Measurements from ENCODE around the gene AHSP. TPM values are rescaled to one million over a fixed set of nuclear protein-coding genes. Genes with fewer than 3 reads are reported as not detected.
"Not testable (repeated sequence)": the region's sequence is repeated elsewhere in the genome, so short reads cannot be mapped to it uniquely, and the experiment has no call there.

The AHSP gene
- total and polyA plus RNA-seq, 2 donors: 2.0 to 43.8 TPM

GRCh38 chr16:31532896-31533295 is 5.2 kb downstream of the AHSP start:
- no peak overlapping the region for H3K27ac ChIP-seq (ENCODE audit: low read depth in 1 of 2, low read length in 1 of 2)
- no peaks in the 10 kb centered on the region for H3K9me3 ChIP-seq (ENCODE audit: control insufficient read depth in 2 of 2, insufficient read depth in 1 of 2, low read length in 1 of 2)
- no peaks in the 10 kb centered on the region for H3K36me3 ChIP-seq (ENCODE audit: control insufficient read depth in 2 of 2, insufficient read depth in 2 of 2, low read length in 1 of 2)
- peaks cover 0 to 5% of the 10 kb centered on the region in 2 donors for H3K4me1 ChIP-seq (ENCODE audit: control insufficient read depth in 2 of 2, insufficient read depth in 2 of 2, low read length in 2 of 2)
- DNase-seq (ENCODE audit: low read depth in 6 of 9, low spot score in 9 of 9): no peak
- no peak overlapping the region for H3K4me3 ChIP-seq (ENCODE audit: low read length in 2 of 2)
- WGBS: 95% methylated on average over 4 of the region's 4 CpGs
- H3K27me3 ChIP-seq (ENCODE audit: control insufficient read depth in 2 of 2, insufficient read depth in 1 of 2, low read length in 1 of 2): peaks cover 15 to 38% of the 10 kb centered on the region in 2 donors

- WGBS: 4% methylated on average over 9 of the region's 9 CpGs
- no peak for DNase-seq (ENCODE audit: low read depth in 6 of 9, low spot score in 9 of 9)
- H3K27me3 ChIP-seq (ENCODE audit: control insufficient read depth in 2 of 2, insufficient read depth in 1 of 2, low read length in 1 of 2): peaks cover 9 to 25% of the 10 kb centered on the region in 2 donors
These were observed 8.0 kb downstream of the AHSP start for GRCh38 chr16:31535737-31536136.

GRCh38 chr16:31536804-31537361 is 9.2 kb downstream of the AHSP start:
- H3K4me1 ChIP-seq (ENCODE audit: control insufficient read depth in 2 of 2, insufficient read depth in 2 of 2, low read length in 2 of 2): no peaks in the 10 kb centered on the region
- DNase-seq (ENCODE audit: low read depth in 6 of 9, low spot score in 9 of 9): no peak
- peaks cover 0 to 2% of the 10 kb centered on the region in 2 donors for H3K9me3 ChIP-seq (ENCODE audit: control insufficient read depth in 2 of 2, insufficient read depth in 1 of 2, low read length in 1 of 2)
- H3K27me3 ChIP-seq (ENCODE audit: control insufficient read depth in 2 of 2, insufficient read depth in 1 of 2, low read length in 1 of 2): peaks cover 9 to 25% of the 10 kb centered on the region in 2 donors
- WGBS: 84% methylated on average over 21 of the region's 21 CpGs
- H3K36me3 ChIP-seq (ENCODE audit: control insufficient read depth in 2 of 2, insufficient read depth in 2 of 2, low read length in 1 of 2): no peaks in the 10 kb centered on the region
- no peak overlapping the region for H3K4me3 ChIP-seq (ENCODE audit: low read length in 2 of 2)
- H3K27ac ChIP-seq (ENCODE audit: low read depth in 1 of 2, low read length in 1 of 2): no peak overlapping the region

More at GRCh38 chr16:31535737-31536136, 8.0 kb downstream of the AHSP start:
- no peak overlapping the region for H3K4me3 ChIP-seq (ENCODE audit: low read length in 2 of 2)
- H3K27ac ChIP-seq (ENCODE audit: low read depth in 1 of 2, low read length in 1 of 2): no peak overlapping the region
- no peaks in the 10 kb centered on the region for H3K4me1 ChIP-seq (ENCODE audit: control insufficient read depth in 2 of 2, insufficient read depth in 2 of 2, low read length in 2 of 2)
- H3K9me3 ChIP-seq (ENCODE audit: control insufficient read depth in 2 of 2, insufficient read depth in 1 of 2, low read length in 1 of 2): peaks cover 0 to 2% of the 10 kb centered on the region in 2 donors
- H3K36me3 ChIP-seq (ENCODE audit: control insufficient read depth in 2 of 2, insufficient read depth in 2 of 2, low read length in 1 of 2): no peaks in the 10 kb centered on the region

- Histone ChIP-seq H3K4me1 (ENCODE audit: control insufficient read depth in 2 of 2, insufficient read depth in 2 of 2, low read length in 2 of 2) (no peaks in the 10 kb centered on the region), H3K27me3 (ENCODE audit: control insufficient read depth in 2 of 2, insufficient read depth in 1 of 2, low read length in 1 of 2) (peaks cover 9 to 25% of the 10 kb centered on the region in 2 donors), H3K4me3 (ENCODE audit: low read length in 2 of 2) (peak overlapping the region in 1 of 2 donors; percentile 21), H3K9me3 (ENCODE audit: control insufficient read depth in 2 of 2, insufficient read depth in 1 of 2, low read length in 1 of 2) (peaks cover 0 to 2% of the 10 kb centered on the region in 2 donors), H3K27ac (ENCODE audit: low read depth in 1 of 2, low read length in 1 of 2) (no peak overlapping the region), H3K36me3 (ENCODE audit: control insufficient read depth in 2 of 2, insufficient read depth in 2 of 2, low read length in 1 of 2) (no peaks in the 10 kb centered on the region)
- DNase-seq (ENCODE audit: low read depth in 6 of 9, low spot score in 9 of 9): no peak
- 16% methylated on average over 57 of the region's 57 CpGs for WGBS
These were observed 9.9 kb downstream of the AHSP start for GRCh38 chr16:31537362-31538242.

- H3K27me3 ChIP-seq (ENCODE audit: control insufficient read depth in 2 of 2, insufficient read depth in 1 of 2, low read length in 1 of 2): peaks cover 9 to 25% of the 10 kb centered on the region in 2 donors
- not testable (repeated sequence) for H3K36me3 ChIP-seq (ENCODE audit: control insufficient read depth in 2 of 2, insufficient read depth in 2 of 2, low read length in 1 of 2); DNase-seq (ENCODE audit: low read depth in 6 of 9, low spot score in 9 of 9); H3K4me3 ChIP-seq (ENCODE audit: low read length in 2 of 2); H3K27ac ChIP-seq (ENCODE audit: low read depth in 1 of 2, low read length in 1 of 2); H3K9me3 ChIP-seq (ENCODE audit: control insufficient read depth in 2 of 2, insufficient read depth in 1 of 2, low read length in 1 of 2); H3K4me1 ChIP-seq (ENCODE audit: control insufficient read depth in 2 of 2, insufficient read depth in 2 of 2, low read length in 2 of 2)
- WGBS: 72% methylated on average over 7 of the region's 7 CpGs
These were observed 10.5 kb downstream of the AHSP start for GRCh38 chr16:31538243-31538598.

GRCh38 chr16:31539762-31540161 is 12.1 kb downstream of the AHSP start:
- 92% methylated on average over 4 of the region's 4 CpGs for WGBS
- not testable (repeated sequence) for H3K4me1 ChIP-seq (ENCODE audit: control insufficient read depth in 2 of 2, insufficient read depth in 2 of 2, low read length in 2 of 2); H3K27ac ChIP-seq (ENCODE audit: low read depth in 1 of 2, low read length in 1 of 2); DNase-seq (ENCODE audit: low read depth in 6 of 9, low spot score in 9 of 9); H3K4me3 ChIP-seq (ENCODE audit: low read length in 2 of 2); H3K9me3 ChIP-seq (ENCODE audit: control insufficient read depth in 2 of 2, insufficient read depth in 1 of 2, low read length in 1 of 2); H3K36me3 ChIP-seq (ENCODE audit: control insufficient read depth in 2 of 2, insufficient read depth in 2 of 2, low read length in 1 of 2)
- H3K27me3 ChIP-seq (ENCODE audit: control insufficient read depth in 2 of 2, insufficient read depth in 1 of 2, low read length in 1 of 2): peaks cover 9 to 25% of the 10 kb centered on the region in 2 donors

GRCh38 chr16:31542763-31543162 is 15.1 kb downstream of the AHSP start:
- no peaks in the 10 kb centered on the region for H3K4me1 ChIP-seq (ENCODE audit: control insufficient read depth in 2 of 2, insufficient read depth in 2 of 2, low read length in 2 of 2)
- no peaks in the 10 kb centered on the region for H3K36me3 ChIP-seq (ENCODE audit: control insufficient read depth in 2 of 2, insufficient read depth in 2 of 2, low read length in 1 of 2)
- H3K27ac ChIP-seq (ENCODE audit: low read depth in 1 of 2, low read length in 1 of 2): no peak overlapping the region
- H3K27me3 ChIP-seq (ENCODE audit: control insufficient read depth in 2 of 2, insufficient read depth in 1 of 2, low read length in 1 of 2): peaks cover 0 to 9% of the 10 kb centered on the region in 2 donors
- H3K4me3 ChIP-seq (ENCODE audit: low read length in 2 of 2): no peak overlapping the region
- no peak for DNase-seq (ENCODE audit: low read depth in 6 of 9, low spot score in 9 of 9)
- H3K9me3 ChIP-seq (ENCODE audit: control insufficient read depth in 2 of 2, insufficient read depth in 1 of 2, low read length in 1 of 2): peaks cover 0 to 2% of the 10 kb centered on the region in 2 donors
- 97% methylated on average over 4 of the region's 4 CpGs for WGBS

- H3K4me1 ChIP-seq (ENCODE audit: control insufficient read depth in 2 of 2, insufficient read depth in 2 of 2, low read length in 2 of 2): no peaks in the 10 kb centered on the region
- no peak overlapping the region for H3K27ac ChIP-seq (ENCODE audit: low read depth in 1 of 2, low read length in 1 of 2)
- WGBS: 87% methylated on average over 8 of the region's 8 CpGs
- H3K9me3 ChIP-seq (ENCODE audit: control insufficient read depth in 2 of 2, insufficient read depth in 1 of 2, low read length in 1 of 2): no peaks in the 10 kb centered on the region
- no peak for DNase-seq (ENCODE audit: low read depth in 6 of 9, low spot score in 9 of 9)
- H3K4me3 ChIP-seq (ENCODE audit: low read length in 2 of 2): no peak overlapping the region
- H3K36me3 ChIP-seq (ENCODE audit: control insufficient read depth in 2 of 2, insufficient read depth in 2 of 2, low read length in 1 of 2): no peaks in the 10 kb centered on the region
- no peaks in the 10 kb centered on the region for H3K27me3 ChIP-seq (ENCODE audit: control insufficient read depth in 2 of 2, insufficient read depth in 1 of 2, low read length in 1 of 2)
These were observed 33.9 kb downstream of the AHSP start for GRCh38 chr16:31561426-31562233.

Measured in thymus (tissue), 11 donors.